Activated CD8-positive, alpha-beta memory T cell treated with anti-CD3 and anti-CD28 coated beads, Interleukin-2, amount 50 U/mL, for 48 hours (primary cell): ENCODE results near the gene KANK4.
"Not testable (repeated sequence)": the region's sequence is repeated elsewhere in the genome, so short reads cannot be mapped to it uniquely, and the experiment has no call there.

ENCODE experiments used
- DNase-seq: peaks from one replicate; pipeline ENCODE4 v3.0.0-alpha.2; 2020

KANK4 gene

GRCh38 chr1:62269851-62270495 lies 49.3 kb downstream of the KANK4 start:
- DNase-seq, result no peak

- DNase-seq, result no peak
Observed at GRCh38 chr1:62269439-62269838, 49.8 kb downstream of the KANK4 start.

GRCh38 chr1:62268315-62268714 lies 50.9 kb downstream of the KANK4 start:
- DNase-seq, result no peak

- DNase-seq, result no peak
Observed at GRCh38 chr1:62265956-62266935, 53.0 kb downstream of the KANK4 start.

- DNase-seq, result no peak
Observed at GRCh38 chr1:62263814-62264353, 55.4 kb downstream of the KANK4 start.

GRCh38 chr1:62263006-62263813 lies 56.0 kb downstream of the KANK4 start:
- no peak for DNase-seq

GRCh38 chr1:62260688-62261087 lies 58.5 kb downstream of the KANK4 start:
- no peak for DNase-seq

- DNase-seq, result no peak
Observed at GRCh38 chr1:62259551-62259950, 59.7 kb downstream of the KANK4 start.

GRCh38 chr1:62250126-62250726 lies 69.0 kb downstream of the KANK4 start:
- DNase-seq, result no peak

- no peak for DNase-seq
Observed at GRCh38 chr1:62247391-62248168, 71.7 kb downstream of the KANK4 start.

GRCh38 chr1:62245201-62245600 lies 74.0 kb downstream of the KANK4 start:
- DNase-seq, result no peak

- DNase-seq, result not testable (repeated sequence)
Observed at GRCh38 chr1:62244380-62244779, 74.9 kb downstream of the KANK4 start.

- DNase-seq, result no peak
Observed at GRCh38 chr1:62241371-62242131, 77.7 kb downstream of the KANK4 start.

GRCh38 chr1:62240651-62241370 lies 78.4 kb downstream of the KANK4 start:
- DNase-seq, result no peak

GRCh38 chr1:62239652-62240403 lies 79.4 kb downstream of the KANK4 start:
- DNase-seq, result not testable (repeated sequence)

- no peak for DNase-seq
Observed at GRCh38 chr1:62238507-62238906, 80.7 kb downstream of the KANK4 start.

GRCh38 chr1:62237950-62238374 lies 81.3 kb downstream of the KANK4 start:
- DNase-seq, result no peak

GRCh38 chr1:62237361-62237760 lies 81.9 kb downstream of the KANK4 start:
- no peak for DNase-seq

GRCh38 chr1:62235576-62235975 lies 83.7 kb downstream of the KANK4 start:
- DNase-seq, result no peak
